DMS53 treated with DMSO at 0.1 percent for 48 hours (cell line): ENCODE measurements around the gene TSPYL2.

ENCODE experiments used
- DNase-seq: peaks from one replicate; lab custom pipeline; 2025; ENCODE audit not compliant: unreplicated experiment; lab: John Stamatoyannopoulos, UW

The TSPYL2 gene

GRCh38 chrX:53081925-53082772 is at the start of gene TSPYL2:
Gene TSPYL2, plus strand, starts transcription at chrX:53082367. Its CDS starts 132 bp downstream, at chrX:53082499.
- peak; percentile 91 for DNase-seq

- no peak for DNase-seq
These were observed 46.0 kb upstream of the TSPYL2 start for GRCh38 chrX:53036149-53036548.

GRCh38 chrX:53039236-53039635 is 42.9 kb upstream of the TSPYL2 start:
- DNase-seq, result no peak

- no peak for DNase-seq
These were observed 37.2 kb upstream of the TSPYL2 start for GRCh38 chrX:53044995-53045394.

GRCh38 chrX:53047228-53047627 is 34.9 kb upstream of the TSPYL2 start:
- DNase-seq, result no peak

GRCh38 chrX:53048169-53049126 is 33.7 kb upstream of the TSPYL2 start, which contains the start of gene GPR173:
Gene GPR173, plus strand, starts transcription at chrX:53048789. Its CDS starts 27,833 bp downstream, at chrX:53076622.
- DNase-seq, result peak; percentile 43

GRCh38 chrX:53049127-53049517 is 33.0 kb upstream of the TSPYL2 start:
- no peak for DNase-seq

GRCh38 chrX:53050841-53051240 is 31.3 kb upstream of the TSPYL2 start:
- DNase-seq, result no peak

- no peak for DNase-seq
These were observed 26.8 kb upstream of the TSPYL2 start for GRCh38 chrX:53055244-53055849.

- DNase-seq, result no peak
These were observed 25.9 kb upstream of the TSPYL2 start for GRCh38 chrX:53056292-53056691.

GRCh38 chrX:53065104-53065503 is 17.1 kb upstream of the TSPYL2 start:
- no peak for DNase-seq

GRCh38 chrX:53071064-53071463 is 11.1 kb upstream of the TSPYL2 start:
- DNase-seq, result no peak

GRCh38 chrX:53071604-53072417 is 10.4 kb upstream of the TSPYL2 start:
- peak; percentile 79 for DNase-seq

- no peak for DNase-seq
These were observed 9.6 kb upstream of the TSPYL2 start for GRCh38 chrX:53072418-53073114.

- peak; percentile 77 for DNase-seq
These were observed 9.0 kb upstream of the TSPYL2 start for GRCh38 chrX:53073115-53073586.

- no peak for DNase-seq
These were observed 7.2 kb upstream of the TSPYL2 start for GRCh38 chrX:53075011-53075410.

- no peak for DNase-seq
These were observed 5.5 kb upstream of the TSPYL2 start for GRCh38 chrX:53076671-53077070.

- DNase-seq, result no peak
These were observed 4.7 kb upstream of the TSPYL2 start for GRCh38 chrX:53077207-53078197.
